GM18508 (cell line): ENCODE measurements around the gene THEM4.
"Not testable (repeated sequence)": the region's sequence is repeated elsewhere in the genome, so short reads cannot be mapped to it uniquely, and the experiment has no call there.

Source experiments
- ATAC-seq: cut with Tn5 transposase; IDR thresholded peaks from one replicate; pipeline ENCODE4 v1.9.1; 2021; ENCODE audit warnings: moderate number of reproducible peaks; ENCODE audit not compliant: insufficient read depth, unreplicated experiment

Gene THEM4

GRCh38 chr1:151867321-151867720 is 42.0 kb downstream of the THEM4 start:
- ATAC-seq: no peak

GRCh38 chr1:151864411-151864810 is 44.9 kb downstream of the THEM4 start:
- no peak for ATAC-seq

GRCh38 chr1:151862604-151863003 is 46.7 kb downstream of the THEM4 start:
- no peak for ATAC-seq

- no peak for ATAC-seq
Measured at GRCh38 chr1:151860504-151861187, 48.7 kb downstream of the THEM4 start.

GRCh38 chr1:151859891-151860293 is 49.4 kb downstream of the THEM4 start:
- no peak for ATAC-seq

GRCh38 chr1:151858886-151859665 is 50.2 kb downstream of the THEM4 start:
- no peak for ATAC-seq

GRCh38 chr1:151858030-151858746 is 51.1 kb downstream of the THEM4 start:
- no peak for ATAC-seq

GRCh38 chr1:151855933-151856332 is 53.4 kb downstream of the THEM4 start:
- ATAC-seq: no peak

- ATAC-seq: not testable (repeated sequence)
Measured at GRCh38 chr1:151855516-151855915, 53.8 kb downstream of the THEM4 start.

GRCh38 chr1:151854658-151855057 is 54.7 kb downstream of the THEM4 start:
- ATAC-seq: no peak

GRCh38 chr1:151853411-151853943 is 55.8 kb downstream of the THEM4 start, which contains the start of gene THEM5:
Gene THEM5 (minus strand): TSS chr1:151853712. CDS start chr1:151853565, 147 bp downstream.
- no peak for ATAC-seq

- ATAC-seq: no peak
Measured at GRCh38 chr1:151852733-151853132, 56.6 kb downstream of the THEM4 start.

- no peak for ATAC-seq
Measured at GRCh38 chr1:151851886-151852285, 57.4 kb downstream of the THEM4 start.

- no peak for ATAC-seq
Measured at GRCh38 chr1:151849871-151850270, 59.4 kb downstream of the THEM4 start.

GRCh38 chr1:151849126-151849525 is 60.2 kb downstream of the THEM4 start:
- no peak for ATAC-seq

GRCh38 chr1:151847867-151848596 is 61.3 kb downstream of the THEM4 start:
- no peak for ATAC-seq

- no peak for ATAC-seq
Measured at GRCh38 chr1:151846686-151847237, 62.5 kb downstream of the THEM4 start.

- no peak for ATAC-seq
Measured at GRCh38 chr1:151846062-151846568, 63.2 kb downstream of the THEM4 start.

GRCh38 chr1:151843398-151843797 is 65.9 kb downstream of the THEM4 start:
- no peak for ATAC-seq

- ATAC-seq: no peak
Measured at GRCh38 chr1:151841141-151841540, 68.2 kb downstream of the THEM4 start.
